ENCODE results near the gene KIF14.
"Not testable (repeated sequence)": the region's sequence is repeated elsewhere in the genome, so short reads cannot be mapped to it uniquely, and the experiment has no call there.

KIF14 gene

GRCh38 chr1:200527670-200528069 is 92.9 kb downstream of the KIF14 start:
- TF ChIP-seq CTCF (IDR thresholded peaks at IDR 0.05; ENCODE audit: low read depth, low read length) = no peak
- no peak for DNase-seq (ENCODE audit: low read depth in 2 of 2)
- H3K4me3 ChIP-seq (replicated peaks in 1 of 2; ENCODE audit: low read depth in 2 of 2, low read length in 2 of 2) = no peak overlapping the region

GRCh38 chr1:200526709-200527612 is 93.6 kb downstream of the KIF14 start:
- H3K4me3 ChIP-seq (replicated peaks in 1 of 2; ENCODE audit: low read depth in 2 of 2, low read length in 2 of 2) = no peak overlapping the region
- no peak for TF ChIP-seq CTCF (IDR thresholded peaks at IDR 0.05; ENCODE audit: low read depth, low read length)
- peak in 1 of 2 donors; percentile 40 for DNase-seq (ENCODE audit: low read depth in 2 of 2)

GRCh38 chr1:200525090-200525987 is 95.2 kb downstream of the KIF14 start:
- TF ChIP-seq CTCF (IDR thresholded peaks at IDR 0.05; ENCODE audit: low read depth, low read length) = no peak
- peak; percentile 40 to 58 for DNase-seq (ENCODE audit: low read depth in 2 of 2)
- no peak overlapping the region for H3K4me3 ChIP-seq (replicated peaks in 1 of 2; ENCODE audit: low read depth in 2 of 2, low read length in 2 of 2)

- not testable (repeated sequence) for DNase-seq (ENCODE audit: low read depth in 2 of 2); H3K4me3 ChIP-seq (replicated peaks in 1 of 2; ENCODE audit: low read depth in 2 of 2, low read length in 2 of 2)
These were observed 96.0 kb downstream of the KIF14 start for GRCh38 chr1:200524551-200524950.

- no peak overlapping the region for H3K4me3 ChIP-seq (replicated peaks in 1 of 2; ENCODE audit: low read depth in 2 of 2, low read length in 2 of 2)
- no peak for DNase-seq (ENCODE audit: low read depth in 2 of 2)
- no peak for TF ChIP-seq CTCF (IDR thresholded peaks at IDR 0.05; ENCODE audit: low read depth, low read length)
These were observed 96.5 kb downstream of the KIF14 start for GRCh38 chr1:200524092-200524491.

GRCh38 chr1:200520735-200521134 is 99.8 kb downstream of the KIF14 start:
- TF ChIP-seq CTCF (IDR thresholded peaks at IDR 0.05; ENCODE audit: low read depth, low read length) = no peak
- no peak for DNase-seq (ENCODE audit: low read depth in 2 of 2)
- H3K4me3 ChIP-seq (replicated peaks in 1 of 2; ENCODE audit: low read depth in 2 of 2, low read length in 2 of 2) = no peak overlapping the region

- TF ChIP-seq CTCF (IDR thresholded peaks at IDR 0.05; ENCODE audit: low read depth, low read length) = no peak
- H3K4me3 ChIP-seq (replicated peaks in 1 of 2; ENCODE audit: low read depth in 2 of 2, low read length in 2 of 2) = no peak overlapping the region
- DNase-seq (ENCODE audit: low read depth in 2 of 2) = no peak
These were observed 102.0 kb downstream of the KIF14 start for GRCh38 chr1:200518524-200518923.
